H1 (cell line): ENCODE measurements around the gene ELOVL6. TPM values are rescaled to one million over a fixed set of nuclear protein-coding genes. Genes with fewer than 3 reads are reported as not detected.

Experiments used
- CTCF ChIA-PET: fragments of 300-600 bp; sonication (Branson Sonifier 250); formaldehyde crosslinking; loops from one replicate; lab custom pipeline; 2021; ENCODE audit not compliant: partially characterized antibody; lab: Charles Lee
- POLR2A ChIA-PET: fragments of 300-600 bp; sonication (Branson Sonifier 250); formaldehyde crosslinking; loops from one replicate; lab custom pipeline; 2021; ENCODE audit warnings: inconsistent platforms; ENCODE audit not compliant: partially characterized antibody; lab: Charles Lee
- DNase-seq, 2 experiments: peaks; one replicate each; pipeline versions ENCODE4 v3.0.0 to v3.0.0-alpha.2; 2010 to 2022; ENCODE audit warnings: low spot score in 2 of 2, low read depth in 1 of 2, mixed read lengths in 1 of 2
- FAIRE-seq: peaks from 2 replicates; lab custom pipeline; 2011; peaks lifted over from hg19 to GRCh38; lab: Jason Lieb, UNC
- H2AFZ ChIP-seq: 2 replicates; pipeline ENCODE4 v1.8.1; 2012; ENCODE audit warnings: low read length, inconsistent platforms
- H2AK5ac ChIP-seq: 2 replicates; pipeline ENCODE4 v1.6.1; 2013; ENCODE audit warnings: low read depth, low read length
- H2BK120ac ChIP-seq: replicated peaks from 2 replicates; pipeline ENCODE3; 2013; ENCODE audit warnings: low read depth, low read length, inconsistent platforms
- H2BK12ac ChIP-seq: 2 replicates; pipeline ENCODE4 v1.6.1; 2013; ENCODE audit warnings: low read depth, low read length
- H2BK15ac ChIP-seq: 2 replicates; pipeline ENCODE4 v1.6.1; 2013; ENCODE audit warnings: low read length
- H2BK20ac ChIP-seq: 2 replicates; pipeline ENCODE4 v1.6.1; 2013; ENCODE audit warnings: low read length
- H2BK5ac ChIP-seq: 2 replicates; pipeline ENCODE4 v1.6.1; 2013; ENCODE audit warnings: low read depth, low read length
- H3K14ac ChIP-seq: 2 replicates; pipeline ENCODE4 v1.6.1; 2013; ENCODE audit warnings: inconsistent platforms; ENCODE audit not compliant: insufficient read length
- H3K18ac ChIP-seq: 2 replicates; pipeline ENCODE4 v1.6.1; 2013; ENCODE audit warnings: low read length; ENCODE audit errors: extremely low read depth
- H3K23ac ChIP-seq: 2 replicates; pipeline ENCODE4 v1.6.1; 2013; ENCODE audit warnings: inconsistent platforms; ENCODE audit not compliant: insufficient read length
- H3K23me2 ChIP-seq: 2 replicates; pipeline ENCODE4 v1.6.1; 2013; ENCODE audit warnings: low read depth, low read length
- H3K27ac ChIP-seq: 2 replicates; pipeline ENCODE4 v1.6.1; 2011; ENCODE audit warnings: low read depth, low read length, inconsistent platforms
- H3K27me3 ChIP-seq, 4 experiments: replicated peaks in 1 of 4; 1 replicate in 1 of 4; 2 replicates in 3 of 4; pipeline versions ENCODE4 v1.6.1 to v1.8.1; 2011 to 2013; ENCODE audit warnings: low read length in 3 of 4, mild to moderate bottlenecking in 3 of 4, inconsistent platforms in 2 of 4, mixed read lengths in 2 of 4, moderate library complexity in 1 of 4; ENCODE audit not compliant: control insufficient read depth in 3 of 4, insufficient read depth in 3 of 4; ENCODE audit errors: extremely low read depth in 1 of 4
- H3K36me3 ChIP-seq, 4 experiments: 2 replicates each; pipeline versions ENCODE4 v1.6.1 to v1.8.1; 2011 to 2013; ENCODE audit warnings: mild to moderate bottlenecking in 4 of 4, low read length in 3 of 4, moderate library complexity in 2 of 4, control low read depth in 1 of 4, inconsistent platforms in 1 of 4; ENCODE audit not compliant: insufficient read depth in 4 of 4, control insufficient read depth in 2 of 4
- H3K4ac ChIP-seq: replicated peaks from 2 replicates; pipeline ENCODE3; 2013; ENCODE audit warnings: low read length, low read depth, mixed read lengths, inconsistent platforms; ENCODE audit not compliant: insufficient read length
- H3K4me1 ChIP-seq, 4 experiments: replicated peaks in 1 of 4; 1 replicate in 1 of 4; 2 replicates in 3 of 4; pipeline versions ENCODE4 v1.6.1 to v1.8.1; 2011 to 2013; ENCODE audit warnings: low read length in 3 of 4, inconsistent platforms in 2 of 4, mixed read lengths in 1 of 4; ENCODE audit not compliant: insufficient read depth in 4 of 4, control insufficient read depth in 3 of 4
- H3K4me2 ChIP-seq, 2 experiments: 2 replicates each; pipeline versions ENCODE4 v1.6.1 to v1.8.1; 2011 to 2013; ENCODE audit warnings: low read depth in 2 of 2, low read length in 2 of 2, control low read depth in 1 of 2, inconsistent platforms in 1 of 2, mild to moderate bottlenecking in 1 of 2; ENCODE audit not compliant: insufficient read depth in 1 of 2
- H3K4me3 ChIP-seq, 4 experiments: fragments of 200-600, 300-600 bp in 1 of 4; sonication (generic), shearing (Covaris generic), sonication (Bioruptor Twin) in 1 of 4; 2 replicates each; pipeline versions ENCODE4 v1.5.1 to v1.8.1; 2011 to 2016; ENCODE audit warnings: low read length in 4 of 4, low read depth in 3 of 4, control low read depth in 2 of 4, inconsistent platforms in 2 of 4, mild to moderate bottlenecking in 2 of 4, mixed read lengths in 1 of 4, moderate library complexity in 1 of 4; ENCODE audit not compliant: insufficient read depth in 2 of 4; ENCODE audit errors: extremely low read depth in 1 of 4
- H3K56ac ChIP-seq: replicated peaks from 2 replicates; pipeline ENCODE3; 2013; ENCODE audit warnings: low read depth, mild to moderate bottlenecking, mixed read lengths, low read length, inconsistent platforms; ENCODE audit not compliant: insufficient read length
- H3K79me1 ChIP-seq: 2 replicates; pipeline ENCODE4 v1.6.1; 2013; ENCODE audit warnings: low read depth, low read length, control low read depth
- H3K79me2 ChIP-seq, 2 experiments: 2 replicates each; pipeline versions ENCODE4 v1.6.1 to v1.8.1; 2012 to 2013; ENCODE audit warnings: low read length in 2 of 2, mild to moderate bottlenecking in 2 of 2, inconsistent platforms in 1 of 2; ENCODE audit not compliant: insufficient read depth in 2 of 2, control insufficient read depth in 1 of 2
- H3K9ac ChIP-seq, 4 experiments: replicated peaks in 1 of 4; 1 replicate in 1 of 4; 2 replicates in 3 of 4; pipeline versions ENCODE4 v1.6.1 to v1.8.1; 2011 to 2013; ENCODE audit warnings: low read depth in 3 of 4, low read length in 3 of 4, control low read depth in 2 of 4, mild to moderate bottlenecking in 2 of 4, moderate library complexity in 2 of 4, inconsistent platforms in 1 of 4; ENCODE audit errors: extremely low read depth in 1 of 4
- H3K9me3 ChIP-seq, 2 experiments: 2 replicates each; pipeline versions ENCODE4 v1.6.1 to v1.8.1; 2012 to 2013; ENCODE audit warnings: mild to moderate bottlenecking in 2 of 2, moderate library complexity in 2 of 2, control low read depth in 1 of 2, inconsistent platforms in 1 of 2, low read depth in 1 of 2, low read length in 1 of 2, mixed read lengths in 1 of 2; ENCODE audit not compliant: insufficient read depth in 2 of 2
- H4K20me1 ChIP-seq, 2 experiments: replicated peaks in 1 of 2; 2 replicates each; pipeline versions ENCODE3 to v1.8.1; 2011 to 2013; ENCODE audit warnings: inconsistent platforms in 2 of 2, low read length in 2 of 2, mild to moderate bottlenecking in 1 of 2; ENCODE audit not compliant: insufficient read depth in 2 of 2, control insufficient read depth in 1 of 2
- H4K5ac ChIP-seq: 2 replicates; pipeline ENCODE4 v1.6.1; 2013; ENCODE audit warnings: low read length, low read depth, mixed read lengths, inconsistent platforms; ENCODE audit not compliant: insufficient read length
- H4K8ac ChIP-seq: 2 replicates; pipeline ENCODE4 v1.8.0; 2013; ENCODE audit warnings: mild to moderate bottlenecking, moderate library complexity, low read length, inconsistent platforms; ENCODE audit not compliant: insufficient read depth; ENCODE audit errors: extremely low read depth
- H4K91ac ChIP-seq: replicated peaks from 2 replicates; pipeline ENCODE3; 2013; ENCODE audit warnings: low read length, mixed read lengths, inconsistent platforms; ENCODE audit not compliant: insufficient read length
- BACH1 ChIP-seq: IDR thresholded peaks from 2 replicates; pipeline ENCODE4 v1.6.1; 2012; ENCODE audit warnings: low read length, improper control_type of control experiment
- CBX5 ChIP-seq: fragments of 300-800, 300-1000 bp; sonication (generic); IDR thresholded peaks from 2 replicates; pipeline ENCODE4 v1.7.1; 2016; ENCODE audit warnings: antibody characterized with exemption, low read length, low read depth
- CBX8 ChIP-seq: fragments of 300-800, 300-1000 bp; sonication (generic); IDR thresholded peaks from 2 replicates; pipeline ENCODE4 v1.7.1; 2016; ENCODE audit warnings: low read depth, low read length, borderline replicate concordance
- EP300 ChIP-seq, 2 experiments: IDR thresholded peaks; 1 replicate in 1 of 2; 2 replicates in 1 of 2; pipeline ENCODE4 v1.6.1; 2011 to 2012; ENCODE audit warnings: low read depth in 2 of 2, low read length in 2 of 2, mild to moderate bottlenecking in 2 of 2, borderline replicate concordance in 1 of 2, inconsistent platforms in 1 of 2, moderate library complexity in 1 of 2
- KDM5A ChIP-seq: fragments of 200-600 bp; IDR thresholded peaks from 2 replicates; pipeline ENCODE4 v1.7.1; 2012; ENCODE audit warnings: mild to moderate bottlenecking, low read length, inconsistent platforms, mixed read lengths
- NANOG ChIP-seq: IDR thresholded peaks from 2 replicates; pipeline ENCODE4 v1.6.1; 2011; ENCODE audit warnings: low read length, low read depth, mild to moderate bottlenecking, inconsistent platforms; ENCODE audit not compliant: insufficient read depth, poor library complexity, severe bottlenecking
- PHF8 ChIP-seq: fragments of 200-600 bp; sonication (generic); conservative IDR thresholded peaks from 2 replicates; pipeline ENCODE4 v1.7.1; 2012; ENCODE audit warnings: low read depth, mild to moderate bottlenecking, inconsistent platforms, low read length, moderate library complexity
- RAD21 ChIP-seq, 2 experiments: IDR thresholded peaks in 1 of 2; conservative IDR thresholded peaks in 1 of 2; 2 replicates each; pipeline ENCODE4 v1.6.1; 2011; ENCODE audit warnings: low read depth in 2 of 2, low read length in 2 of 2, improper control_type of control experiment in 1 of 2, inconsistent platforms in 1 of 2, mild to moderate bottlenecking in 1 of 2, moderate library complexity in 1 of 2
- SIX5 ChIP-seq: IDR thresholded peaks from 2 replicates; pipeline ENCODE4 v1.6.1; 2011; ENCODE audit warnings: mild to moderate bottlenecking, low read depth, low read length
- SP4 ChIP-seq: IDR thresholded peaks from 2 replicates; pipeline ENCODE4 v1.6.1; 2012; ENCODE audit warnings: low read length, inconsistent platforms
- WGBS, 2 experiments: shearing (Covaris generic) in 1 of 2; methylation state at CpG; one replicate each; pipeline versions ENCODE4 v1.1.6 to v1.1.7; 2013 to 2015; ENCODE audit warnings: low lambda C conversion rate in 2 of 2, mixed read lengths in 2 of 2, inconsistent platforms in 1 of 2, low coverage in 1 of 2, missing lambda C conversion rate in 1 of 2; ENCODE audit not compliant: insufficient replicate concordance in 2 of 2, insufficient coverage in 1 of 2, insufficient read length in 1 of 2; ENCODE audit errors: extremely low coverage in 1 of 2, missing lambda C conversion rate in 1 of 2; 5-methylcytosine and 5-hydroxymethylcytosine counted together
- polyA plus RNA-seq, 7 experiments: library from polyadenylated mRNA; depleted of rRNA in 3 of 7; stranded (reverse) in 5 of 7; unstranded in 2 of 7; fragments of >200 nt in 5 of 7; fragments of 200-250 nt in 2 of 7; gene quantifications; 1 replicate in 5 of 7; 2 replicates in 1 of 7; 4 replicates in 1 of 7; pipeline versions ENCODE4 v1.2.1 to v1.2.3, GENCODE V29; 2011 to 2013; ENCODE audit warnings: missing spikeins in 2 of 7, mixed read lengths in 2 of 7
- total RNA-seq: library from RNA; stranded (reverse); fragmentation: NEBNext Ultra II Directional; extraction: Animal tissue kit (Norgen Biotek cat#: 25700); gene quantifications from 2 replicates; pipeline ENCODE4 v1.2.1, GENCODE V29; 2021

Gene ELOVL6
- total and polyA plus RNA-seq, 2 of the 8 experiments (the other 6 are each of a cell fraction or from before 2014, with no cell fraction given): 27.8 to 86.6 TPM

DNA sequence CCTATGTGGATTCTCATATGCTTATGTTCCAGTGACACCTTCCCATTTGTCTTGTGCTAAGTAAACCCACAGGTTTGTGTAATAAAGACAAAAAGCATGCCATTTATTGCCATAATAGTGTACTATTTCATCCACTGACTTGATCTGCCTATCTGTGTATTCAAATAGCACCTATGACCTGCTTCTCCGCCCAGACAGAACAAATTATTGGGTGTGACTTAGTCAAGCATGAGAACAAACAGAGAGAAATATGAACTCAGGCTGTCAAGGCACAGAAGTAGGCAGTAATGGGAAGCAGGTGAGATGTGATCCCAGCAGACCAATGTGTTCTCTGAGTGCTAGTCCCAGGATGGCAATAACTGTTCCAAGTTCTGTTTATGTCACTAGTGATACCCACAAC, 25.4 kb downstream of the ELOVL6 start:
- H3K27ac ChIP-seq: no peak overlapping the region
- H3K79me2 ChIP-seq: peaks cover 0 to 51% of the 10 kb centered on the region in 2 experiments; a peak in 2 of 4 replicates
- H3K14ac ChIP-seq: no peak overlapping the region
- H4K8ac ChIP-seq: no peak overlapping the region
- POLR2A ChIA-PET: no interaction called here
- no peak overlapping the region for H4K91ac ChIP-seq
- peaks cover 0 to 19% (median 6%) of the 10 kb centered on the region in 4 experiments; a peak in 3 of 8 replicates for H3K36me3 ChIP-seq
- no peak overlapping the region for H2BK120ac ChIP-seq
- H3K9me3 ChIP-seq: no peaks in the 10 kb centered on the region
- H2BK20ac ChIP-seq: no peak overlapping the region
- no peaks in the 10 kb centered on the region; the same call in 1 of the 2 replicates for H3K79me1 ChIP-seq
- TF ChIP-seq SIX5: no peak
- TF ChIP-seq CBX8: no peak
- no peak for TF ChIP-seq KDM5A
- no peak for TF ChIP-seq CBX5
- TF ChIP-seq SP4: no peak
- TF ChIP-seq EP300 (IDR thresholded peaks at IDR 0.05; ENCODE audit: borderline replicate concordance in 1 of 2, low read depth in 2 of 2, low read length in 2 of 2): no peak
- no peak for TF ChIP-seq RAD21 (IDR thresholded peaks at IDR 0.05 in 1 of 2, conservative IDR thresholded peaks at IDR 0.05 in 1 of 2; ENCODE audit: low read depth in 2 of 2, low read length in 2 of 2)
- TF ChIP-seq PHF8: no peak
- no peak for TF ChIP-seq BACH1
- TF ChIP-seq NANOG: no peak
- TF ChIP-seq, all 59 proteins: peak for 0
- H4K20me1 ChIP-seq: no peaks in the 10 kb centered on the region
- DNase-seq: no peak
- H3K4me2 ChIP-seq: no peak overlapping the region
- no peak overlapping the region for H2BK12ac ChIP-seq
- H3K4ac ChIP-seq: no peak overlapping the region
- no peak overlapping the region for H2BK5ac ChIP-seq
- no peaks in the 10 kb centered on the region for H3K27me3 ChIP-seq
- 92% methylated on average over 1 of the region's 1 CpG; no CpG with 5 or more reads in 1 of the 2 experiments for WGBS, 2 experiments
- no peak overlapping the region for H3K4me3 ChIP-seq
- H2AK5ac ChIP-seq: no peak overlapping the region
- no peak overlapping the region for H3K23ac ChIP-seq
- H3K9ac ChIP-seq: no peak overlapping the region
- H3K23me2 ChIP-seq: no peaks in the 10 kb centered on the region
- no peak overlapping the region for H3K18ac ChIP-seq
- H3K56ac ChIP-seq: no peak overlapping the region
- H4K5ac ChIP-seq: no peak overlapping the region
- no peak overlapping the region for H2BK15ac ChIP-seq
- FAIRE-seq: no peak
- CTCF ChIA-PET: no interaction called here
- no peaks in the 10 kb centered on the region for H3K4me1 ChIP-seq
- H2AFZ ChIP-seq: no peak overlapping the region
